ENCODE measurements around the gene SCAMP3.

SCAMP3 gene

DNA sequence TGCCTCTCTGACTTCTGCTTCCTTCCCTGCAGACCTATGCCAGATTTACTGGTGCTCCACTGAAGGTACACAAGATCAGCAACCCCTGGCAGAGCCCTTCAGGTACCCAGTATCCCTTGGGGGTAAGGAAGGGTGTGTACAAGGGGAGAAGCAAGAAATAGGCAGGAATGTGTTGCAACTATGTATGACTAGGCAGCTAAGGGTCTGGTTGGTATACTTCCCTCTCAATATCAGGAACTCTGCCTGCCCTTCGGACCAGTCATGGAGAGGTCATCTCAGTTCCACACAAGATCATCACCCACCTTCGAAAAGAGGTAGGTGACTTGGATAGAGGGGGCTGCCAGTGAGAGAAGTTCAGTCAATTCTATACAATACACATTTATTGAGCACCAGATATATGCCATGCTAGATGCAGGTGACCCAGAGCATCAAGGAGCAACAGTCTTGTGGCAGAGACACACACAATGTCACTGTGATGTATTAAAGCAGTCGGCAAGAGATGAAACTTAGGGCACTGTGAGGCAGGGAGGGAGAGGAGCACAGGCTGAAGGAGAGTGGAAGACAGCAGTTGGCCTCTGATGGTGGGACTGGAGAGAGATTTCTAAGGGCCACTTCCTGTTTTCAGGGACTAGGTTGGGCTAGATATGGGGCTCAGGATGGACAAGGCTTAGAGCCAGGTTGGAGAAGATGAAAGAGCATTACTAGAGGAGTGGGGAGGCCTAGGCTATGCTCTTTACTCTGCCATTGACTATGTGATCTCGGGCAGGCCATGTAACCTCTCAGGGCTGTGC, 51.7 kb downstream of the SCAMP3 start:
- Mint-ChIP-seq H3K27me3 (ENCODE audit: low read depth) (no peaks in the 10 kb centered on the region), H3K4me3 (peak overlapping the region; percentile 40 to 72 (median 64)), H3K9me3 (no peaks in the 10 kb centered on the region), H3K4me1 (peaks cover 27% of the 10 kb centered on the region), H3K36me3 (ENCODE audit: low read depth) (peaks cover 8% of the 10 kb centered on the region), H3K27ac (peak overlapping the region in 1 of 3 experiments; percentile 22)
- TF ChIP-seq, protein P1, sequence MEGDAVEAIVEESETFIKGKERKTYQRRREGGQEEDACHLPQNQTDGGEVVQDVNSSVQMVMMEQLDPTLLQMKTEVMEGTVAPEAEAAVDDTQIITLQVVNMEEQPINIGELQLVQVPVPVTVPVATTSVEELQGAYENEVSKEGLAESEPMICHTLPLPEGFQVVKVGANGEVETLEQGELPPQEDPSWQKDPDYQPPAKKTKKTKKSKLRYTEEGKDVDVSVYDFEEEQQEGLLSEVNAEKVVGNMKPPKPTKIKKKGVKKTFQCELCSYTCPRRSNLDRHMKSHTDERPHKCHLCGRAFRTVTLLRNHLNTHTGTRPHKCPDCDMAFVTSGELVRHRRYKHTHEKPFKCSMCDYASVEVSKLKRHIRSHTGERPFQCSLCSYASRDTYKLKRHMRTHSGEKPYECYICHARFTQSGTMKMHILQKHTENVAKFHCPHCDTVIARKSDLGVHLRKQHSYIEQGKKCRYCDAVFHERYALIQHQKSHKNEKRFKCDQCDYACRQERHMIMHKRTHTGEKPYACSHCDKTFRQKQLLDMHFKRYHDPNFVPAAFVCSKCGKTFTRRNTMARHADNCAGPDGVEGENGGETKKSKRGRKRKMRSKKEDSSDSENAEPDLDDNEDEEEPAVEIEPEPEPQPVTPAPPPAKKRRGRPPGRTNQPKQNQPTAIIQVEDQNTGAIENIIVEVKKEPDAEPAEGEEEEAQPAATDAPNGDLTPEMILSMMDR (IDR thresholded peaks at IDR 0.05; ENCODE audit: unreplicated experiment in 3 of 3), result no peak

DNA sequence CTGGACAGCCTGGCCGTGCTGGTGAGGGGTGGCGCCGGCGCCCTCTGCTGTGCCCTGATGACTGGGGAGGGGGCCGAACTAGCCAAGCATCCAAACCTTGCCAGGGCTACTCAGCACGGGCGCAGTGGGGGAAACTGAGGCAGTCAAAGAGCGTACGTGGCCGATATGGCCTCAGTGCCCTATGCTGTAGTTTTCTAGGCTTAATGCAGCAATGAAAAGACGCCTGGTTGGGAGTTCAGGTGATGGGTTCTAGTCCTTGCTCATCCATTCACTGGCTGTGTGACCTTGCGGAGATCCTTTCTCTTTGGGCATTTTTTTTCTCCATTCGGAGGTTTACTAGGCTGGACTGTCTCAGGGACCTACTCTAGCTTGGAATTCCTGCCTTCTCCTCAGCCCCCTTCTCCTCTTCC, 52.8 kb downstream of the SCAMP3 start:
- H3K4me1 Mint-ChIP-seq, result peaks cover 27% of the 10 kb centered on the region

GRCh38 chr1:155208541-155209311, 53.4 kb downstream of the SCAMP3 start, which contains the start of gene MTX1:
TSS of gene MTX1 (plus strand) at chr1:155208695. CDS start at chr1:155208805, 110 bp downstream.
- peak within 1 kb of the TSS; percentile 90 to 96 (median 91) for H3K4me3 Mint-ChIP-seq
- H3K27me3 Mint-ChIP-seq (ENCODE audit: low read depth), result no peaks in the 10 kb centered on the region
- TF ChIP-seq, protein P1 (IDR thresholded peaks at IDR 0.05; ENCODE audit: unreplicated experiment in 3 of 3), result no peak
- peaks cover 27% of the 10 kb centered on the region for H3K4me1 Mint-ChIP-seq
- no peaks in the 10 kb centered on the region for H3K9me3 Mint-ChIP-seq
- peak within 1 kb of the TSS; percentile 97 to 99 (median 98) for H3K27ac Mint-ChIP-seq
- peaks cover 4% of the 10 kb centered on the region for H3K36me3 Mint-ChIP-seq (ENCODE audit: low read depth)

More for the DNA sequence above, 52.8 kb downstream of the SCAMP3 start:
- Mint-ChIP-seq H3K27ac (peak overlapping the region; percentile 62 to 91 (median 90)), H3K36me3 (ENCODE audit: low read depth) (peaks cover 4% of the 10 kb centered on the region), H3K27me3 (ENCODE audit: low read depth) (no peaks in the 10 kb centered on the region), H3K9me3 (no peaks in the 10 kb centered on the region), H3K4me3 (peak overlapping the region; percentile 87 to 91 (median 90))
- TF ChIP-seq, protein P1 (IDR thresholded peaks at IDR 0.05; ENCODE audit: unreplicated experiment in 3 of 3), result no peak

- H3K4me3 Mint-ChIP-seq, result peak within 1 kb of the TSS; percentile 90 to 96 (median 91)
- peaks cover 3% of the 10 kb centered on the region for H3K27me3 Mint-ChIP-seq (ENCODE audit: low read depth)
- TF ChIP-seq, protein P1 (IDR thresholded peaks at IDR 0.05; ENCODE audit: unreplicated experiment in 3 of 3), result no peak
- H3K27ac Mint-ChIP-seq, result peak within 1 kb of the TSS; percentile 97 to 99 (median 98)
- H3K36me3 Mint-ChIP-seq (ENCODE audit: low read depth), result peaks cover 4% of the 10 kb centered on the region
- no peaks in the 10 kb centered on the region for H3K9me3 Mint-ChIP-seq
- peaks cover 27% of the 10 kb centered on the region for H3K4me1 Mint-ChIP-seq
Measured at GRCh38 chr1:155207806-155208540, 54.2 kb downstream of the SCAMP3 start, which contains the start of gene THBS3. TSS of gene THBS3 (minus strand) at chr1:155207897. CDS start at chr1:155207876, 21 bp downstream.

DNA sequence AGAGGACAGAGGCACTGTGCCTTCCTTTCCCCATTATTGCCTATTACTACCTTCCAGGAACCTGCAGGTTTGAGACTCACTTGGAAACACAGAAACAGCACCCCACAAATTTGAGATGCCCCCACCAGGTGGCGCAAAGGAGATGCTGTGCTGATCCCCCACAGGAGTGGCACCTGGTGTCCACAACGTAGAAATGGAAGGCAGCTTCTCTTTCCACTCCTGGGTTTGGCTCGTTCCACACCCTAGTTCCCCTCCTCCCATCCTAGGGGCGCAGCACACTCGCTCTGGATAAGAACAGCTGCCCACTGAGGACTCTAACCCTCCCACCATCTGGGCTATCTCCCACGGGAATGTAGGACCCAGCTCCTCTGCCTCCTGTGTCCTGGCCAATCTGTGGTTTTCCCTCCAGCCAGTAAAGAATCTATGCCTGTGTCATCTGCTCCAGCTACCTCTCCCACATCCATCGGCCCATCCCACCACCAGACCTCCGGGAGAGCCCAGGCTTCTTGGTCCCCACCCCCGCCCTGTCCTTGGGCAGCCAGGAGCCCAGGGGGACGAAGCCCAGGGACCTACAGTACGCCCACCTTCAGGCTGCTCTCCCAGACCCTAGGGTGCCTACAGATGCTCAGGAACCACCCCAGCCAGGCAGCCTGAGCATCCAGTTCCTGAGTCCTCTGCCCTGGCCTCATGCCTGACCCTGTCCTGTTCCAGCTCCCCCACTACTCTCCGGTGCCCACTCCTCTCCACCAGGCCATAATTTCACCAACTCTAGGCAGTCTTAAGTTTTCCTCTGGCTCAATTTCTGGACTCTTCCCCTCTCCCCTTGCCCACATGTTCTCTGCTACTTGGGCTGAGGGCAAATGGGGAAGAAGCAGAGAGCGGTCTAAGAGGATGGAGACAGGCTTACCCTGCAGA, 55.0 kb downstream of the SCAMP3 start:
- H3K4me3 Mint-ChIP-seq, result peak overlapping the region; percentile 84 to 96 (median 90)
- peaks cover 3% of the 10 kb centered on the region for H3K27me3 Mint-ChIP-seq (ENCODE audit: low read depth)
- H3K9me3 Mint-ChIP-seq, result no peaks in the 10 kb centered on the region
- peak overlapping the region; percentile 94 to 99 (median 98) for H3K27ac Mint-ChIP-seq
- H3K36me3 Mint-ChIP-seq (ENCODE audit: low read depth), result peaks cover 4% of the 10 kb centered on the region
- H3K4me1 Mint-ChIP-seq, result peaks cover 27% of the 10 kb centered on the region
- TF ChIP-seq, protein P1 (IDR thresholded peaks at IDR 0.05; ENCODE audit: unreplicated experiment in 3 of 3), result peak; percentile 74 to 85 (median 78)
